ENCODE measurements around the gene RAD51B. TPM values are rescaled to one million over a fixed set of nuclear protein-coding genes. Genes with fewer than 3 reads are reported as not detected.

RAD51B gene
- total RNA-seq, 1 experiment from 2014 or later: 8.5 TPM

DNA sequence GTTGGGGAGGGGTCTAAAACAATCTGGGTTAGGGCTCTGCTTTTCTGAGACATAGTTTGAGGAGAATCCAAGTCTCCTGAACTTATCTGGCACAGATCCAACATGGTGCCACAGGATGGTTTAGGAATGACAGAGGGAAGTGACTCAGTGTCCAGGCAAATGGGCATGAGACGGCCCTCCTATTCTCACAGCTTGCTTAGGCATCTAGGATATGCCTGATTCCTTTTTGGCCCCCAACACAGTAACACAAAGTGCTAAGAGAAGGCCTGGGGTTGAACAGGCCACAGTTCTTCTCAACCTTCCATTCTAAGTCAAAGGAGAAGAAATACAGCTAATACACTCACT is 855.6 kb downstream of the RAD51B start:
- H3K27me3 ChIP-seq (ENCODE audit: control insufficient read depth, insufficient read depth, low read length): no peaks in the 10 kb centered on the region
- TF ChIP-seq TCF7L2 (IDR thresholded peaks at IDR 0.05; ENCODE audit: low read depth, low read length) (no peak), SIN3A (IDR thresholded peaks at IDR 0.05; ENCODE audit: borderline replicate concordance, insufficient read depth, low read depth, low read length) (no peak), POLR2AphosphoS5 (IDR thresholded peaks at IDR 0.05; ENCODE audit: low read depth, low read length) (no peak)
- TF ChIP-seq, protein P1, sequence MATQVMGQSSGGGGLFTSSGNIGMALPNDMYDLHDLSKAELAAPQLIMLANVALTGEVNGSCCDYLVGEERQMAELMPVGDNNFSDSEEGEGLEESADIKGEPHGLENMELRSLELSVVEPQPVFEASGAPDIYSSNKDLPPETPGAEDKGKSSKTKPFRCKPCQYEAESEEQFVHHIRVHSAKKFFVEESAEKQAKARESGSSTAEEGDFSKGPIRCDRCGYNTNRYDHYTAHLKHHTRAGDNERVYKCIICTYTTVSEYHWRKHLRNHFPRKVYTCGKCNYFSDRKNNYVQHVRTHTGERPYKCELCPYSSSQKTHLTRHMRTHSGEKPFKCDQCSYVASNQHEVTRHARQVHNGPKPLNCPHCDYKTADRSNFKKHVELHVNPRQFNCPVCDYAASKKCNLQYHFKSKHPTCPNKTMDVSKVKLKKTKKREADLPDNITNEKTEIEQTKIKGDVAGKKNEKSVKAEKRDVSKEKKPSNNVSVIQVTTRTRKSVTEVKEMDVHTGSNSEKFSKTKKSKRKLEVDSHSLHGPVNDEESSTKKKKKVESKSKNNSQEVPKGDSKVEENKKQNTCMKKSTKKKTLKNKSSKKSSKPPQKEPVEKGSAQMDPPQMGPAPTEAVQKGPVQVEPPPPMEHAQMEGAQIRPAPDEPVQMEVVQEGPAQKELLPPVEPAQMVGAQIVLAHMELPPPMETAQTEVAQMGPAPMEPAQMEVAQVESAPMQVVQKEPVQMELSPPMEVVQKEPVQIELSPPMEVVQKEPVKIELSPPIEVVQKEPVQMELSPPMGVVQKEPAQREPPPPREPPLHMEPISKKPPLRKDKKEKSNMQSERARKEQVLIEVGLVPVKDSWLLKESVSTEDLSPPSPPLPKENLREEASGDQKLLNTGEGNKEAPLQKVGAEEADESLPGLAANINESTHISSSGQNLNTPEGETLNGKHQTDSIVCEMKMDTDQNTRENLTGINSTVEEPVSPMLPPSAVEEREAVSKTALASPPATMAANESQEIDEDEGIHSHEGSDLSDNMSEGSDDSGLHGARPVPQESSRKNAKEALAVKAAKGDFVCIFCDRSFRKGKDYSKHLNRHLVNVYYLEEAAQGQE (IDR thresholded peaks at IDR 0.05; ENCODE audit: insufficient read depth in 1 of 2, low read depth in 2 of 2, low read length in 1 of 2): no peak
- TF ChIP-seq, protein P2, sequence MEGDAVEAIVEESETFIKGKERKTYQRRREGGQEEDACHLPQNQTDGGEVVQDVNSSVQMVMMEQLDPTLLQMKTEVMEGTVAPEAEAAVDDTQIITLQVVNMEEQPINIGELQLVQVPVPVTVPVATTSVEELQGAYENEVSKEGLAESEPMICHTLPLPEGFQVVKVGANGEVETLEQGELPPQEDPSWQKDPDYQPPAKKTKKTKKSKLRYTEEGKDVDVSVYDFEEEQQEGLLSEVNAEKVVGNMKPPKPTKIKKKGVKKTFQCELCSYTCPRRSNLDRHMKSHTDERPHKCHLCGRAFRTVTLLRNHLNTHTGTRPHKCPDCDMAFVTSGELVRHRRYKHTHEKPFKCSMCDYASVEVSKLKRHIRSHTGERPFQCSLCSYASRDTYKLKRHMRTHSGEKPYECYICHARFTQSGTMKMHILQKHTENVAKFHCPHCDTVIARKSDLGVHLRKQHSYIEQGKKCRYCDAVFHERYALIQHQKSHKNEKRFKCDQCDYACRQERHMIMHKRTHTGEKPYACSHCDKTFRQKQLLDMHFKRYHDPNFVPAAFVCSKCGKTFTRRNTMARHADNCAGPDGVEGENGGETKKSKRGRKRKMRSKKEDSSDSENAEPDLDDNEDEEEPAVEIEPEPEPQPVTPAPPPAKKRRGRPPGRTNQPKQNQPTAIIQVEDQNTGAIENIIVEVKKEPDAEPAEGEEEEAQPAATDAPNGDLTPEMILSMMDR (IDR thresholded peaks at IDR 0.05): no peak
- in situ Hi-C loops (cut with HindIII; ENCODE audit: low pct_unique_long_range_greater_than_20kb, low sequenced_read_pairs) (no loop called here), intact Hi-C loops (cut with micrococcal nuclease; ENCODE audit: unreplicated experiment) (no loop called here)
- ChIA-PET POLR2A (no interaction called here), CTCF (no interaction called here)
- no peaks in the 10 kb centered on the region for H3K36me3 ChIP-seq (ENCODE audit: control insufficient read depth, insufficient read depth, low read length)
- H3K27ac ChIP-seq (ENCODE audit: low read length): no peak overlapping the region
- no peak overlapping the region for H3K4me3 ChIP-seq (ENCODE audit: low read depth in 2 of 2, low read length in 2 of 2)
- ATAC-seq: no peak
- BruUV-seq (replicated peaks): no TSS peak
- no peak for DNase-seq (ENCODE audit: low read depth, low spot score)
- no peaks in the 10 kb centered on the region for H3K4me1 ChIP-seq (ENCODE audit: control insufficient read depth, insufficient read depth, low read length)
- H3K9me3 ChIP-seq (ENCODE audit: control insufficient read depth, insufficient read depth, low read depth, low read length): no peaks in the 10 kb centered on the region

DNA sequence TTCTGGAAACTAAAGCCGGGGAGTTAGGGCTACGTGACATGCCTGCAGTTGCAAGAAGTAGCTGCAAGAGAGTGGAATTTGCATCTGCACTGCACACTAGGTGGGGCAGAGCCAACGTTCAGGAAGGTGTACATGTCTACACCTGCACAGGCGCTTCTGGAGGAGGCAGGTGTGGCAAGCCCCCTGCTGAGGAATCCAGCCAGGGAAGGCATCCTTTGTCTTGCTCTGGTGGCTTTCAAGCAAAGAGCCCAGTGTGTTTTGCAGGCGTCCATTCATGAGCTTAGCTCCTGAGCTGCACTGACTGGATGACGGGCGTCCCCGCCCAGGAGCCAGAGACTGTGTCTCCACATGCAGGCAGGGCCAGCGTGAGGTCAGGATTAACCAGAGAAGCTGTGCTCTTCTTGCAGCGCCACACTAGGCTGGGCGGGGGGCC is 856.9 kb downstream of the RAD51B start:
- no TSS peak for BruUV-seq (replicated peaks)
- no peaks in the 10 kb centered on the region for H3K36me3 ChIP-seq (ENCODE audit: control insufficient read depth, insufficient read depth, low read length)
- H3K4me3 ChIP-seq (ENCODE audit: low read depth in 2 of 2, low read length in 2 of 2): no peak overlapping the region
- ChIA-PET POLR2A (no interaction called here), CTCF (no interaction called here)
- DNase-seq (ENCODE audit: low read depth, low spot score): no peak
- no peak overlapping the region for H3K27ac ChIP-seq (ENCODE audit: low read length)
- TF ChIP-seq TCF7L2 (IDR thresholded peaks at IDR 0.05; ENCODE audit: low read depth, low read length) (no peak), POLR2AphosphoS5 (IDR thresholded peaks at IDR 0.05; ENCODE audit: low read depth, low read length) (no peak), SIN3A (IDR thresholded peaks at IDR 0.05; ENCODE audit: borderline replicate concordance, insufficient read depth, low read depth, low read length) (no peak)
- TF ChIP-seq, protein P1 (IDR thresholded peaks at IDR 0.05; ENCODE audit: insufficient read depth in 1 of 2, low read depth in 2 of 2, low read length in 1 of 2): no peak
- TF ChIP-seq, protein P2 (IDR thresholded peaks at IDR 0.05): no peak
- intact Hi-C loops (cut with micrococcal nuclease; ENCODE audit: unreplicated experiment) (no loop called here), in situ Hi-C loops (cut with HindIII; ENCODE audit: low pct_unique_long_range_greater_than_20kb, low sequenced_read_pairs) (no loop called here)
- no peak for ATAC-seq
- no peaks in the 10 kb centered on the region for H3K27me3 ChIP-seq (ENCODE audit: control insufficient read depth, insufficient read depth, low read length)
- no peaks in the 10 kb centered on the region for H3K4me1 ChIP-seq (ENCODE audit: control insufficient read depth, insufficient read depth, low read length)
- H3K9me3 ChIP-seq (ENCODE audit: control insufficient read depth, insufficient read depth, low read depth, low read length): no peaks in the 10 kb centered on the region
